ENCODE data around the gene MBTPS1.
A peak's percentile ranks its signal among the peaks of the same experiment; 100 is the strongest.

MBTPS1 gene

DNA sequence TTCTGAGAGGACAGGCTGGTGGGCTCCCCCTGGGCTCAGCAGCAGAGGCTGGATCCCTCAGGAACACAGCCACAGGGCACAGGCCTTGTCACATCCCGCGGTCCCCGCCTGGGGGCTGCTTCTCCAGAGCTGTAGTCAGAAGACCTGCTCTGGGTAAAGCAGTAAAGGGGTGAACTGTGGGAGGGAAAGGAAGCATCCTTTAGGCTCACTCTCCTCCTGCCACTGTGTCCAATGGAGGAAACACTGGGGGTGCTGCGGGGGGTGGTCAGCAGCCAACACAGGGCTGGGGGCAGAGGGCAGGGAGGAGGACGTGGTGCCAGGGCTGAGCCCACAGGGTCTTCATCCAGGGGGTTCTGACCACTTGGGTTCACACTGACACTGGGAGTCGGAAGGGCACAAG, 69.1 kb downstream of the MBTPS1 start:
- TF ChIP-seq, protein P1, sequence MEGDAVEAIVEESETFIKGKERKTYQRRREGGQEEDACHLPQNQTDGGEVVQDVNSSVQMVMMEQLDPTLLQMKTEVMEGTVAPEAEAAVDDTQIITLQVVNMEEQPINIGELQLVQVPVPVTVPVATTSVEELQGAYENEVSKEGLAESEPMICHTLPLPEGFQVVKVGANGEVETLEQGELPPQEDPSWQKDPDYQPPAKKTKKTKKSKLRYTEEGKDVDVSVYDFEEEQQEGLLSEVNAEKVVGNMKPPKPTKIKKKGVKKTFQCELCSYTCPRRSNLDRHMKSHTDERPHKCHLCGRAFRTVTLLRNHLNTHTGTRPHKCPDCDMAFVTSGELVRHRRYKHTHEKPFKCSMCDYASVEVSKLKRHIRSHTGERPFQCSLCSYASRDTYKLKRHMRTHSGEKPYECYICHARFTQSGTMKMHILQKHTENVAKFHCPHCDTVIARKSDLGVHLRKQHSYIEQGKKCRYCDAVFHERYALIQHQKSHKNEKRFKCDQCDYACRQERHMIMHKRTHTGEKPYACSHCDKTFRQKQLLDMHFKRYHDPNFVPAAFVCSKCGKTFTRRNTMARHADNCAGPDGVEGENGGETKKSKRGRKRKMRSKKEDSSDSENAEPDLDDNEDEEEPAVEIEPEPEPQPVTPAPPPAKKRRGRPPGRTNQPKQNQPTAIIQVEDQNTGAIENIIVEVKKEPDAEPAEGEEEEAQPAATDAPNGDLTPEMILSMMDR (conservative IDR thresholded peaks at IDR 0.05; ENCODE audit: control insufficient read depth, insufficient read depth, low read depth, low read length), result no peak
- DNase-seq (ENCODE audit: low read depth), result no peak
- H3K4me3 ChIP-seq (ENCODE audit: control insufficient read depth, low read depth, low read length), result no peak overlapping the region

DNA sequence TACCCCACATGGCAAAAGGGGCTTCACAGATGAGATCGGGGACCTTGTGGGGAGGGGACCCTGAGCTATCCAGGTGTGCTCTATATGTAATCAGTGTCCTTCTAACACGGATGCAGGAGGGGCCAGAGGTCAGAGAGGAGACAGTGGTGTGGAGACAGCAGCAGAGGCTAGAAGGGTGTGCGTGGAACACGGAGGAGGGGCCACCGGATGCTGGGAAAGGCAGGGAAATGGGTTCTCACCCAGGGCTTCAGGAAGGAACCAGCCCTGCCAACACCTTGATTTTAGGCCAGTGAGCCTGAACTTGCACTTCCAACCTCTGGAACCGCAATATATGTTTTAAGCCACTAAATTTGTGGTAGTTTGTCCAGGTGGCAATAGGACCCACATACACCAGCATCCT, 69.5 kb downstream of the MBTPS1 start:
- H3K4me3 ChIP-seq (ENCODE audit: control insufficient read depth, low read depth, low read length), result no peak overlapping the region
- TF ChIP-seq, protein P1 (conservative IDR thresholded peaks at IDR 0.05; ENCODE audit: control insufficient read depth, insufficient read depth, low read depth, low read length), result no peak
- no peak for DNase-seq (ENCODE audit: low read depth)

DNA sequence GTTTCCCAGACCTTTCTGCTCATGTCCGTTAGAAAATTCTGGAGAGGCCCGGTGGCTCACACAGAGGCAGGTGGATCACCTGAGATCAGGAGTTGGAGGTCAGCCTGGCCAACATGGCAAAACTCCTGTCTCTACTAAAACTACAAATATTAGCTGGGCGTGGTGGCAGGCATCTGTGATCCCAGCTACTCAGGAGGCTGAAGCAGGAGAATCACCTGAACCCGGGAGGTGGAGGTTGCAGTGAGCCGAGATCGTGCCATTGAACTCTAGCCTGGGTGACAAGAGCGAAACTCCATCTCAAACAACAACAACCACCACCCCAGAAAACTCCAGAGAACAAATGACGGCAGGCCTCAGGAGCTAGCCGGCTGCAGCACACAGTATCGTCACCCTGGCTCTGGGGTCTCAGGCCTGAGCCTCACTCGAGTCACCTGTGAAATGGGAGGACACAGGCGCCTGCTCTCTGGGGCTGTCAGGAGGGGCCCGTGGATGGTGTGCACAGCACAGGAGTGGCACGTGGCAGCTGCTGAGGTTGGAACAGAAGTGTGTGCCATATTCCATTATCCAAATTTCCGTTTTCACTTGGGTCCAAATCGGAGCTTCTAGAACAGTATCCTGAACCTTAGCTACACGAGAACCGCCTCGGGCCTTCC, 70.8 kb downstream of the MBTPS1 start:
- DNase-seq (ENCODE audit: low read depth), result no peak
- no peak overlapping the region for H3K4me3 ChIP-seq (ENCODE audit: control insufficient read depth, low read depth, low read length)
- TF ChIP-seq, protein P1 (conservative IDR thresholded peaks at IDR 0.05; ENCODE audit: control insufficient read depth, insufficient read depth, low read depth, low read length), result no peak

DNA sequence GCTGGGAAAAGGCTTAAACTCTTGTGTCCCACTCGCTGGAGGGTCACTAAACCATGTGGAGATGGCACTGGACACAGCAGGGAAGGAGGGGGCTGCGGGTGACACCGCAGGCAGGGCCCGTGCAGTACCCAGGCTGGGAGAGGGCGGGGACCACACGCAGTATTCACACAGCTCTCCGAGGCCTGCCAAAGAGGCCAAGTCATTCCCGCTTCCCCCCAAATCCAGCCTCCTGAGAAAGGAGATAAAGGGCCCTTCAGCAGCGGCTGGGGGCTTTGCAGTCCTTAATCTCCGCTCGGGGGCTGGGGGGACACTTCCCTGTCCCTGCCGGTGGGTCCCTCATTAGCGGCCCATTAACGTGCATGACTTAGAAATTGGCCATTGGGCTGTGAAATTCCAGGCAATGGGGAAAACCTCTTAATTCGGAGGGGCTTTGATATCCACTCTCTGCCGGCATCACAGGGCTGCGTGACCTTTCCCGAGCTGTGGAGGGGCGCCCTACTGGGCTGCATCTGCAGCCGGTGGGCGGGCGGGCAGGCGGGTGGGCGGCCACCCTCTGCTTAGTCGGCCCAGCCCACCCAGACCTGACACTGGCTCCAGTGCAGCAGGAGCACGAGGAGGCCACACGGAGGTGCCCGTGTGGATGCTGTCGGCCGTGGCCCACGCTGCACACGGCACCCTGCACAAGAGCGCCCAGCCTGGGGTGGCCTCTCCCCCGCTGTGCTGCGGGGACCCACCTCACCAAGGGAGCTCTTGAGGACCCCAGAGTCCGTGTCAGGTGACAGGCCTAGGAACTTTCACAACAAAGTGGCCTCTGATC, 71.5 kb downstream of the MBTPS1 start:
- no peak overlapping the region for H3K4me3 ChIP-seq (ENCODE audit: control insufficient read depth, low read depth, low read length)
- TF ChIP-seq, protein P1 (conservative IDR thresholded peaks at IDR 0.05; ENCODE audit: control insufficient read depth, insufficient read depth, low read depth, low read length), result no peak
- no peak for DNase-seq (ENCODE audit: low read depth)

DNA sequence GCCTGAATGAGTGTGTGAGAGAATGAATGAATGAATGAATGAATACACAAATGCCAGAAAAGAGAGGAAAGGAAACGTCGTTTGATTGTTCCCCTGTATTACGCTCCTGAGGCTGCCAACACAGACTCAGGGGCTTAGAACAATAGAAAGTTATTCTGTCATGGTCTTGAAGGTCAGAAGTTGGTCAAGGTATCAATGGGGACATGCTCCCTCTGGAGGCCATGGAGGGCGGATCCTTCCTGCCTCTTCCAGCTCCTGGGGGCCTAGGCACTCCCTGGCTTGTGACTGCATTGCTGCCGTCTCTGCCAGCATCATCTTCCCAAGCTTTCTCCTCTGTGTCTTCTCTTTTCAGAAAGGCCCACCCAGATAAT, 72.6 kb downstream of the MBTPS1 start:
- H3K4me3 ChIP-seq (ENCODE audit: control insufficient read depth, low read depth, low read length), result no peak overlapping the region
- TF ChIP-seq, protein P1 (conservative IDR thresholded peaks at IDR 0.05; ENCODE audit: control insufficient read depth, insufficient read depth, low read depth, low read length), result peak; percentile 48
- peak; percentile 54 for DNase-seq (ENCODE audit: low read depth)

DNA sequence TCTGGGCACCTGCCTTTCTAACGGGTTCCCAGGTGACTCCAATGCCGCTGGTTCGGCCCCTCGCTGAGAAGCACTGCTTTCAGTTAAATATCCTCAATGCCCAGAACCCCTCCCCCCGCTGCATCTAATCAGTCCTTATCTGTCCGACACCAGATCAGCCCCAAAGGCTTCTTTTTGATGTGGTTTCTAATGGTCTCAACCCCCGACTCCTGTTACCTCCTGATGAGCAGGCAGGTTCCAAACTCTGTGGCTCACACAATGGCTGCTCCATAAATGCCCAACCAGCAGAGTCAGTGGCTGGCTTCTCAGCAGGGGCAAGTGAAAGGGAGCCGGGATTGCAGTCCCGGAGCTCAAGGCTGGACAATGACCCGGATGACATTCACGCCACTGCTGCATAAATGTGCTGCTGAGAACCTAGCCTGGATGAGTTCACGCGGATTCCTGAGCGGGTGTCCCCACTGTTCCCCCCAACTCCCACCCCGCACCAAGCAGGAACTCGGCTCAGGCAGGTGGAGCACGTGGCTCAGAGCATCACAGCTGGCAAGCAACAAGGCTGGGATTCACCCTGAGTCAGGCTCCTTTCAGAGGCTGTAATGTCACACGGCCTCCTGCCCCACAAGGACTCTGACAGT, 73.1 kb downstream of the MBTPS1 start:
- TF ChIP-seq, protein P1 (conservative IDR thresholded peaks at IDR 0.05; ENCODE audit: control insufficient read depth, insufficient read depth, low read depth, low read length), result no peak
- no peak overlapping the region for H3K4me3 ChIP-seq (ENCODE audit: control insufficient read depth, low read depth, low read length)
- DNase-seq (ENCODE audit: low read depth), result peak; percentile 17

Data from fibroblast of mammary gland (primary cell).